Muscle layer of duodenum (tissue), 2 donors: ENCODE measurements around the gene RAB6B.

ENCODE experiments used
- H3K27ac ChIP-seq: one replicate; pipeline ENCODE4 v1.7.0; 2013; ENCODE audit warnings: mild to moderate bottlenecking, low read length
- H3K27me3 ChIP-seq: one replicate; pipeline ENCODE4 v1.7.0; 2013; ENCODE audit warnings: low read depth, mild to moderate bottlenecking, control low read depth, low read length
- H3K36me3 ChIP-seq, 2 donors: one replicate each; pipeline ENCODE4 v1.7.0; 2013; ENCODE audit warnings: low read length in 2 of 2, control low read depth in 1 of 2, mild to moderate bottlenecking in 1 of 2; ENCODE audit not compliant: insufficient read depth in 2 of 2, control insufficient read depth in 1 of 2
- H3K4me1 ChIP-seq, 2 donors: one replicate each; pipeline ENCODE4 v1.7.0; 2013; ENCODE audit warnings: low read length in 2 of 2, mild to moderate bottlenecking in 2 of 2, control low read depth in 1 of 2, moderate library complexity in 1 of 2; ENCODE audit not compliant: insufficient read depth in 2 of 2, control insufficient read depth in 1 of 2
- H3K4me3 ChIP-seq, 2 donors: one replicate each; pipeline ENCODE4 v1.7.0; 2013; ENCODE audit warnings: low read length in 2 of 2, low read depth in 1 of 2, mild to moderate bottlenecking in 1 of 2
- H3K9me3 ChIP-seq, 2 donors: one replicate each; pipeline ENCODE4 v1.7.0; 2013; ENCODE audit warnings: low read length in 2 of 2, control low read depth in 1 of 2, mild to moderate bottlenecking in 1 of 2; ENCODE audit not compliant: control insufficient read depth in 1 of 2
- donor health status: healthy.

RAB6B gene

DNA sequence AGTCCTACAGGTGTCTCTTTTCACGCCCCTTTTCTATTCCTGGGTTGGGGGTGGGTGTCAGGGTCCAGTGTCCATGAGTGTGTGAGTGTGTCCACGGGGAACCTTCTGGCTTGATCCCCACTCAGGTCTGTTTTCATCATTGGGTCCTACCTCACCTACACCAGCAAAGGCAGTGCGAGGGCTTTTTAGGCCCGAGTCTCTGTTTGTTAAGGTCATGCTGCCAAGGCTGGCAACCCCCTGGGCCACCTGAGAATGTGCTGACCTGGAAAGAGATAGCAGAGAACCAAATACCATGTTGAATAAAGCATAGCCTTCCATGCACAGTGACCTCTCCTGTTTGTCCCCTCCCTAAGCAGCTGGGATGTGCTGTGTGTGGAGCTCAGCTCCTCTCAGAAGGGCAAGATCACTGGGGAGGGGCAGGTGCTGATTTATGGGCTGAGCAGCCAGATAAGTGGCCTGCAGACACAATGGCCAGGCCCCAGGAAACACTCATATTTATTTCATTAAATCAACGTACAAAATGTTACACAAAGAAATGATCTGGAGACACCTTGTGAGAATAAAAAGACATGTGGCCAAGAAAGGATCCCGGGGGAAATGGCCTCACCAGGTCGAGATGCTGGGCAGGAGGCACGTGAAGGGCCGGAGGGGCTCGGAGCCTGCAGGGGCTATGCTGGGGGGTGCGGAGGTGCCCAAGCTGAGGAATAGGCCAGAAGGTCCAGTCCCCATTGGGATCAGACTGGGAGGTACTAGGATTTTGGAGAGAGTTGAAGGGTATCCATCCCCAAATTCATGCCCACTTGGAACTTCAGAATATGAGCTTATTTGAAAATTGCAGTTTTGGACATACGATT is 36.1 kb downstream of the RAB6B start:
- H3K9me3 ChIP-seq = no peaks in the 10 kb centered on the region
- no peaks in the 10 kb centered on the region for H3K4me1 ChIP-seq
- no peaks in the 10 kb centered on the region for H3K36me3 ChIP-seq
- no peaks in the 10 kb centered on the region for H3K27me3 ChIP-seq
- H3K4me3 ChIP-seq = no peak overlapping the region
- H3K27ac ChIP-seq = no peak overlapping the region

DNA sequence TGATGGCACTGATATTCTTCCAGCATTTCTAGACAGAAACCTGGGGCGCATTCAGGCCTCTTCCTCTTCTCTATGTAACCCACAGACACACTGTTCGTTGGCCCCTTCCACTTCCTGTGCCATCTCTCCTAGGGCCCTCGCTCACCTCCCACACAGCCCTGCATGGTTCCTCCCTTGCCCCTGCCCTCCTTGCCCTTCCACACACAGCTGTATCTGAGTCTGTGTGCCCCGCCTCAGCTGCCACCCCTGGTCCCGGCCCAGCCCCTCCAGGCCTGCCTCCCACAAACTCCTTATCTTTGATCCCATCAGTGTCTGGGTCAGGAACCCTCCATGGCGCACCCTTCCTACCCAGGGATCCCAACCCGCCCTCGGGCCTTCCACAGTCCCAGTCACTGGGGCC is 37.9 kb downstream of the RAB6B start:
- H3K4me3 ChIP-seq = no peak overlapping the region
- no peaks in the 10 kb centered on the region for H3K4me1 ChIP-seq
- no peak overlapping the region for H3K27ac ChIP-seq
- no peaks in the 10 kb centered on the region for H3K36me3 ChIP-seq
- no peaks in the 10 kb centered on the region for H3K9me3 ChIP-seq
- no peaks in the 10 kb centered on the region for H3K27me3 ChIP-seq

DNA sequence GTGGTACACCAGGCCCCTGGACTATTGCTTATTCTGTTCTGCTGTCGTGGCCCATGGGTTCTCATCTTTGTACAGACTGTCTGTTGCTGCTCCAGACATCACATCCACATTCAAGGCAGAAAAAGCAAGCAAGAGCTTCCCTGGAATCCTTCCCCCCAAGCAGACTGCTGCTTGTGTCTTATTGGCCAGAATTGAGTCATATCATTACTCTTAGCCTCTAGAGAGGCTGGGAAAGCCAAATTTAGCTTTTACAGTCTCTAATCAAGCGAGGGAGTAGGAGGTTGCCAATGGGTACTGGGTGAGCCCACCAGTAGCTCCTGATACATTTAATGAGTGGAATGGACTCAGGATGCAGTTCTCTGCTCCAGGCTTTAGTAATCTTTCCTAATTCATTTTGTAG is 39.4 kb downstream of the RAB6B start:
- H3K36me3 ChIP-seq = no peaks in the 10 kb centered on the region
- no peaks in the 10 kb centered on the region for H3K4me1 ChIP-seq
- H3K4me3 ChIP-seq = no peak overlapping the region
- H3K27ac ChIP-seq = no peak overlapping the region
- no peaks in the 10 kb centered on the region for H3K9me3 ChIP-seq
- H3K27me3 ChIP-seq = no peaks in the 10 kb centered on the region

DNA sequence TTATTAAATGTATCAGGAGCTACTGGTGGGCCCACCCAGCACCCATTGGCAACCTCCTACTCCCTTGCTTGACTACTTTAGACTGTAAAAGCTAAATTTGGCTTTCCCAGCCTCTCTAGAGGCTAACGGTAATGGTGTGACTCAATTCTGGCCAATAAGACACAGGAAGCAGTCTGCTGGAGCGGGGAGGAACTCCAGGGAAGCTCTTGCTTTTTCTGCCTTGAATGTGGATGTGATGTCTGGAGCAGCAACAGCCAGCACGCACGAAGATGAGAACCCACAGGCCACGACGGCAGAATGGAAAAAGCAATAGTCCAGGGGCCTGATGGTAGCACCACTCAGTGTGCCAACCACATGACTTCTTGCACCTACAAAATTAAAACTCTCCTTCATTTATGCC is 39.9 kb downstream of the RAB6B start:
- Histone ChIP-seq H3K27me3 (no peaks in the 10 kb centered on the region), H3K27ac (no peak overlapping the region), H3K4me1 (no peaks in the 10 kb centered on the region), H3K9me3 (no peaks in the 10 kb centered on the region), H3K4me3 (no peak overlapping the region), H3K36me3 (no peaks in the 10 kb centered on the region)

DNA sequence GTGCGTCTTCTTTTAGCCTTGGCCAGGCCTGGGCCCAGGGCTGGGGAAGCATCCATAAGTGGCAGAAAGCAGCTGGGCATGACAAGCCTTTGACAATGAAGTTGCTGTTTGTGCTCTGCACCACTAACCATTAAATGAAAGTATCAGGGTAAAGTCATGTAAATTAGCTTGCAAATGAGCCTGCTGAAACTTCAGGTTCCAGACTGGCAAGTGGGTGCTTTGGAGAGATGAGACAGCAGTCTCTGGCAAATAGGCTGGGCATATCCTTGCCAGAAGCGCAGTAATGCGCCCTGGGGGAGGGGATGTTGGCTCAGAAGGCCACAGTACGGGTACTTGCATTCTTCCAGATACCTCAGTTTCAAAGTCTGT is 40.7 kb downstream of the RAB6B start:
- H3K4me3 ChIP-seq = no peak overlapping the region

DNA sequence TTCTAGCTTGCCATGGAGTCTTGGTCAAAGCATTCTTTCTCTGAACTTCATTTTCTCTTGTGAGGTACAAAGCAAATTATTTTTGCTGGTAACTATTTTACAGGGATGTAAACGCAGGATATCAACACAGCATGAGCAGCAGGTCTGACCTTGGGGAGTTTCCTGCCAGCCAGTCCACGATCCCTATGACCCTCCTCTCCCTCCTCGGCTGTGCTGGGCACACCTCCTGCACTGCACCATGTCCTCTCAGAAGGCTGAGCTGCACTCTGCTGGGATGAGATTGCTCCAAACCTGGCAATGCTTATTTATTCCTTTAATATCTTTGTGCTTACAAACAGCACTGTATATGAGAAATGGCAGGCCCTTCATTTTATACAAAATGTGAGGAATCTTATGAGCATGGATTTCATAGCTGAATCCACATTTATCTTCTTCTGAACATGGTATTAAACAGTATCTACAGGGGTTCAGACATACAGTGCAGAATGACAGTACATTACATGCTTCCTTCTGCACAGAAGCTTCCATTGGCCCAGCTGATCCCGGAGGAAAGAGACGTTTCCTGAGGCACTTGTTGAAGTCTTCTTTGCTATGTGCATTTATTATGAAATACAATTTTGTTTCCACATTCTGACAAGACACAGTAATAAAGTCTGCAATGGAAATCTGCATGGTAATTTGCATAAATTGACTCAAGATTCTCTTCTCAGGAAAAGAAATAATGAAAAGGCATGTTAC is 41.2 kb downstream of the RAB6B start:
- Histone ChIP-seq H3K27me3 (no peaks in the 10 kb centered on the region), H3K9me3 (no peaks in the 10 kb centered on the region)

More for the DNA sequence above, 40.7 kb downstream of the RAB6B start:
- Histone ChIP-seq H3K9me3 (no peaks in the 10 kb centered on the region), H3K4me1 (no peaks in the 10 kb centered on the region), H3K27ac (no peak overlapping the region), H3K27me3 (no peaks in the 10 kb centered on the region), H3K36me3 (no peaks in the 10 kb centered on the region)

DNA sequence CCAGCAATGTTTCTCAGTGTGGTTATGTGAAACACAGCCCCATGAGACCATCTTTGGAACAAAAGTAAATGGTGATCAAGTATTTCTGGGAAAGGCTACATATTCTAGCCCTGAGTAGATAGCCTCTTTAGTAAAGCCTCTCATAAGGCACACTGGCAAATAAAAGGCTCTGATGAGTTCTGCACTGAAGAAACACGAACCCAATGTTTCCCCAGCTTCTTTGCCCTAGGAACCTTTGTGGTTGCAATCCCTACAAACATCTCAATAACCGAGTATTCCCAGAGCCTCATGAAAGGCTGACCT is 41.8 kb downstream of the RAB6B start:
- no peak overlapping the region for H3K27ac ChIP-seq
- no peak overlapping the region for H3K4me3 ChIP-seq
- H3K4me1 ChIP-seq = no peaks in the 10 kb centered on the region
- H3K27me3 ChIP-seq = no peaks in the 10 kb centered on the region
- H3K36me3 ChIP-seq = no peaks in the 10 kb centered on the region
- no peaks in the 10 kb centered on the region for H3K9me3 ChIP-seq

More for the DNA sequence above, 41.2 kb downstream of the RAB6B start:
- no peak overlapping the region for H3K27ac ChIP-seq
- no peaks in the 10 kb centered on the region for H3K36me3 ChIP-seq
- H3K4me3 ChIP-seq = no peak overlapping the region
- no peaks in the 10 kb centered on the region for H3K4me1 ChIP-seq

DNA sequence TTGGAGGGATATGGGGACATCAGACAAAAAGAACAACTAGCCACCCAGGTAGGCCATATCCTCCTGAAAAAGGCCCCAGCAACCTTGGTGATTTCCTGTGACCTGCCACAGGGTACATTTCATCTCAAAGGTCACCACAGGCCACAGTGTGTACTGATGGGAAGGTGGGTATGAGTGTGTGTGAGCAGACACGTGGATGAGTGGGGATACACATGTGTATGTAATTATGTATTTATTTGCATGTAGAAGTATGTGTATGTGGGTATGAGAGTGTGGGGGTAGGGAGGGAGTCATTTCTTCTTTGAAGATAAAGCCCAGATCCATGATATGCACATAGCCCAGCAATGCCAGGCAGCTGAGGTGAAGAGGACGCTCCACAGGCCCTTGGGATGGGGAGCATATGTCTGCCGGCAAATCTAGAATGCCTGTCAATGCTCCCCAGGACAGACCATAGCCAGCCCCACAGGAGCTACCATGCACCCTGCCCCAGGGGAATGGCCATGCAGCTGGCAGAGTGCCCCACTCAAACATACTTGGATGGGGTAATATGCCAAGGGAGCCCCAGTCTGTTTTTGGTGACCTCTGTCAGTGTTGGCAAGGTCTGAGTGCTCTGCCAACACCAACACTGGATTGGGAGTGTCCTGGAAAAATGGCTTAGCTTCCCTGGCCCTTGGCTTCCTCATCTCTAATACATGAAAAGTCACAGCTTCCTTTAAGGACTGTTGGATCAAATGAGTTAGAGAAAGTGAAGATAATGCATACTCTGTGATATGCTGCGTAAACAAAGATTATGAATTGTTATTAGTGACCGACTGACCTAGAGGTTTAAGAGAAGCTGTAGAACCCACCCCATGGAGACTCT is 42.4 kb downstream of the RAB6B start:
- Histone ChIP-seq H3K27me3 (no peaks in the 10 kb centered on the region), H3K36me3 (no peaks in the 10 kb centered on the region), H3K9me3 (no peaks in the 10 kb centered on the region), H3K4me3 (no peak overlapping the region), H3K4me1 (no peaks in the 10 kb centered on the region), H3K27ac (no peak overlapping the region)

DNA sequence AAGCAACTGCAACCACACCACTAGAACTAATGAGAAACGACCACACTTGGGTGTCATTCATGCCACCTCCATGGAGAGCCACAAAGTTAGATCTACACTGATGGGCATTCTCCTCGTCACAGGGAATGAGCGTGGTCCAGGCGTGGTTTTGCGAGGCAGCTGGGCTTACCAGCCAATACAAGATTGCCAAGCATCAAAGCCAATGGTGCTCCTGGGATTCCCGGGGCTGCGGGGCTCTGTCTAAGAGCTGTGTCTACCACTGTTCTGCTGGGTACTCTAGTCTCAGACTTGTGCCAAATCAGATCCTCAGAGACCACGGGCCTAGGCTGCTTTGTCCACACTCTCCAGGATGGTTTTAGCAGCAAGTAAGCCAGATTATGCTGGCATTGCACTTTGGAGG is 43.8 kb downstream of the RAB6B start:
- H3K27ac ChIP-seq = no peak overlapping the region
- no peaks in the 10 kb centered on the region for H3K4me1 ChIP-seq
- H3K9me3 ChIP-seq = no peaks in the 10 kb centered on the region
- H3K4me3 ChIP-seq = no peak overlapping the region
- no peaks in the 10 kb centered on the region for H3K36me3 ChIP-seq
- no peaks in the 10 kb centered on the region for H3K27me3 ChIP-seq

DNA sequence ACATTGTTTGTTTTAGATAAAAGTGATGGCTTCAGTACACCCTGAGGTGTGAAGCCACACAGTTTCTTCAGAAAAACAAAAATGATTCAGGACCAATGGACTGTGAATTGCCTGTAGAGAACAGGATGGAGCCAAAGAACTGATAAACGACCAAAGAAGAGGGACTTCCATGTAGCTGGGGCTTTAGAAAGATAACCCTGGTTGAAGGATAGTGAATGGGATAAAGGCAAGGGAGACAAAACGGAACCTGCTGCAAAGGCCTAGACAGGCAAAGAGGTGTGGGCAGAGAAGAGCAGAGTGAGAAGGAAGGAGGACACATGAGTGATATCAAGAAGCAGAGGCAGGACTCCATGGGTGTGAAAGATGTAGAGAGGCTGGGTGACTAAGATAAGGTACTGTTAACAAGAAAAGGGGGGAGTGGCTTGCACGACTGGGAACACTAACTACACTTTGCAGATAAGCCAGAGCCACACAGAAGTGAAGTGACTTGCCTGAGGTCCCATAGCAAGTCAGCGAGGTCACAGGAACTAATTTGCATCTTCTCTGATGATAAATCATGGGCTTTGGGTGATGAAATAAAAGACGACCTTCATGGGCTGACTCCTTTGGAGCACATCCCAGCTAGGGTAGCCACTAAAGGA is 44.3 kb downstream of the RAB6B start:
- no peaks in the 10 kb centered on the region for H3K9me3 ChIP-seq
- no peaks in the 10 kb centered on the region for H3K36me3 ChIP-seq
- no peak overlapping the region for H3K4me3 ChIP-seq
- H3K27ac ChIP-seq = no peak overlapping the region
- no peaks in the 10 kb centered on the region for H3K4me1 ChIP-seq
- H3K27me3 ChIP-seq = no peaks in the 10 kb centered on the region

DNA sequence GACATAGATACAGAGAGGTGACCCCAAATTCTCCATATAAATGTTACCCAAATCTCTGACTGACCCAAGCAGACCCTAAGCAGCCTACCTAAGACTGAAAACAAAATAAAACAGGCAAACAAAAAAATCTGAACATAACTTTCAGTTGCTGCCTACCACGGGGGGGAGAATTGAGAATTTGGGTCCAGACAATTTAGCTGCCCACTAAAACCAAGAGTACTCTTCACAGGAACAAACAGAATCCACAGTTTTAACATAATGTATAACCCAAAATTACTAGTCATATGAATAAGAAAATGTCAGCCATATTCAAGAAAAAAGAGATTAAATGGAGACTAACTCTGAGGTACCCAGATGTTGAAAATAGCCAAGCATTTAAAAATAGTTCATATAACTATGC is 45.6 kb downstream of the RAB6B start:
- Histone ChIP-seq H3K27me3 (no peaks in the 10 kb centered on the region), H3K27ac (no peak overlapping the region), H3K4me1 (no peaks in the 10 kb centered on the region), H3K9me3 (no peaks in the 10 kb centered on the region), H3K4me3 (no peak overlapping the region), H3K36me3 (no peaks in the 10 kb centered on the region)
